K562 (cell line): ENCODE data around the gene RPRD1B. TPM values are rescaled to one million over a fixed set of nuclear protein-coding genes. Genes with fewer than 3 reads are reported as not detected.
A peak's percentile ranks its signal among the peaks of the same experiment; 100 is the strongest.

Experiments
- BRCA1 ChIP-seq, 2 experiments: fragments of 450-650 bp in 1 of 2; sonication (generic) in 1 of 2; formaldehyde crosslinking in 1 of 2; IDR thresholded peaks; 2 replicates each; pipeline versions ENCODE4 v1.5.0 to v1.6.1; 2017 to 2020; ENCODE audit warnings: mild to moderate bottlenecking in 1 of 2, missing genetic modification reagents in 1 of 2
- DACH1 ChIP-seq: fragments of 450-650 bp; IDR thresholded peaks from 2 replicates; pipeline ENCODE4 v1.6.1; 2018; ENCODE audit not compliant: partially characterized antibody
- HDAC3 ChIP-seq: fragments of 450-650 bp; IDR thresholded peaks from 2 replicates; pipeline ENCODE4 v1.6.1; 2018; ENCODE audit warnings: borderline replicate concordance, mild to moderate bottlenecking, moderate library complexity; ENCODE audit not compliant: partially characterized antibody
- POLR3G ChIP-seq: IDR thresholded peaks from 2 replicates; pipeline ENCODE4 v1.6.1; 2011; ENCODE audit not compliant: insufficient read length, insufficient replicate concordance; ENCODE audit errors: extremely low read depth
- polyA plus RNA-seq, 8 experiments: library from polyadenylated mRNA; depleted of rRNA in 4 of 8; stranded (reverse) in 5 of 8; unstranded in 3 of 8; fragments of >200 nt; fragmentation: Nextera tagmentation in 2 of 8; fragmentation: Illumina TruSeq in 1 of 8; extraction: Ambion mirVana in 2 of 8; extraction: Trizol in 1 of 8; gene quantifications; 2 replicates each; pipeline versions ENCODE4 v1.2.1 to v1.2.3, GENCODE V29; 2011 to 2014; ENCODE audit warnings: inconsistent platforms in 1 of 8, missing spikeins in 1 of 8
- total RNA-seq, 7 experiments: library from RNA; depleted of rRNA in 6 of 7; stranded (reverse); fragments of >200 nt in 6 of 7; fragmentation: Illumina TruSeq in 2 of 7; extraction: Trizol in 2 of 7; gene quantifications; 2 replicates each; pipeline versions ENCODE4 v1.2.1 to v1.2.3, GENCODE V29; 2011 to 2021; ENCODE audit warnings: low replicate concordance in 1 of 7
- TF ChIP-seq, protein P1 (sequence below): fragments of 450-650 bp; IDR thresholded peaks from 2 replicates; pipeline ENCODE4 v1.6.1; 2016; ENCODE audit warnings: mild to moderate bottlenecking, moderate library complexity
- TF ChIP-seq, protein P2 (sequence below): sonication (generic); formaldehyde crosslinking; IDR thresholded peaks from 2 replicates; pipeline ENCODE4 v1.8.0; 2022; ENCODE audit warnings: mild to moderate bottlenecking, missing genetic modification reagents
- TF ChIP-seq, protein P3 (sequence below), 3 experiments: IDR thresholded peaks in 2 of 3; conservative IDR thresholded peaks in 1 of 3; 2 replicates each; pipeline ENCODE4 v1.5.1; 2011 to 2012; ENCODE audit warnings: low read length in 3 of 3, mild to moderate bottlenecking in 3 of 3, control low read depth in 2 of 3, improper control_type of control experiment in 1 of 3, inconsistent platforms in 1 of 3, low read depth in 1 of 3, mixed read lengths in 1 of 3, moderate library complexity in 1 of 3; ENCODE audit not compliant: insufficient read depth in 2 of 3

RPRD1B gene
- total and polyA plus RNA-seq, 9 of the 15 experiments (the other 6 are each of a cell fraction or from before 2014, with no cell fraction given): 5.5 to 43.0 (median 24.4) TPM

DNA sequence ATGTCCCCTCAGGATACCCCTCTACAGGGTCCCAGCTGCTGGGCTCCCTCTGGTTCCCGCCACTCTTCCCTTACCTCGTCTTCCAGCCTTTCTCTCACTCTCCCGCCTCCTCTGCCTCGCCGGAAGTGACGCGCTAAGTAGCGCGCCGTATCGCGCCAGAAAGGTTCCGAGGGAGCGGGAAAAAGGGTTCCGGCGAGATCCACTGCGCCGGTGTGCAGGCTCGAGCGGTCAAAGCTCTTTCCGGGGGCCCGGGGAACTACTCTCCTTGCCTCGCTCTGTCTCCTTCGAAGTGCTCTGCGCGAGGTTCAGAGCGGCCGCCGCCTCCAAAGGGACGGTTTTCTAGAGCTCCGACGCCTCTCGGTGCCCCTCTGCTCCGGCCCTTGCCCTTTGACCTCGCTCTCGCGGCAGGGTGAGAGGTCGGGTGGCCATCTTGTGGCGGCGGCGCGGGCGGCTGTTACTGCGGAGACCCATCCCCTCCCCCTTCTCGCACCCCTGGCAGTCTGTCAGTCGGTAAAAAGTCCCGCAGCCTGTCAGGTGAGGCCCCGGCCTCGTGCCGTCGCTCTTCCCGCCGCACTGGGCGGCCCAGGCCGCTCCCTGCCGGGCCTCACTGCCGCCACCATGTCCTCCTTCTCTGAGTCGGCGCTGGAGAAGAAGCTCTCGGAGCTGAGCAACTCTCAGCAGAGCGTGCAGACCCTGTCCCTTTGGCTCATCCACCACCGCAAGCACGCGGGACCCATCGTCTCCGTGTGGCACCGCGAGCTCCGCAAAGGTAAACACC lies at the start of gene RPRD1B, which contains the start of gene TTI1 (continued):
- TF ChIP-seq, protein P1, sequence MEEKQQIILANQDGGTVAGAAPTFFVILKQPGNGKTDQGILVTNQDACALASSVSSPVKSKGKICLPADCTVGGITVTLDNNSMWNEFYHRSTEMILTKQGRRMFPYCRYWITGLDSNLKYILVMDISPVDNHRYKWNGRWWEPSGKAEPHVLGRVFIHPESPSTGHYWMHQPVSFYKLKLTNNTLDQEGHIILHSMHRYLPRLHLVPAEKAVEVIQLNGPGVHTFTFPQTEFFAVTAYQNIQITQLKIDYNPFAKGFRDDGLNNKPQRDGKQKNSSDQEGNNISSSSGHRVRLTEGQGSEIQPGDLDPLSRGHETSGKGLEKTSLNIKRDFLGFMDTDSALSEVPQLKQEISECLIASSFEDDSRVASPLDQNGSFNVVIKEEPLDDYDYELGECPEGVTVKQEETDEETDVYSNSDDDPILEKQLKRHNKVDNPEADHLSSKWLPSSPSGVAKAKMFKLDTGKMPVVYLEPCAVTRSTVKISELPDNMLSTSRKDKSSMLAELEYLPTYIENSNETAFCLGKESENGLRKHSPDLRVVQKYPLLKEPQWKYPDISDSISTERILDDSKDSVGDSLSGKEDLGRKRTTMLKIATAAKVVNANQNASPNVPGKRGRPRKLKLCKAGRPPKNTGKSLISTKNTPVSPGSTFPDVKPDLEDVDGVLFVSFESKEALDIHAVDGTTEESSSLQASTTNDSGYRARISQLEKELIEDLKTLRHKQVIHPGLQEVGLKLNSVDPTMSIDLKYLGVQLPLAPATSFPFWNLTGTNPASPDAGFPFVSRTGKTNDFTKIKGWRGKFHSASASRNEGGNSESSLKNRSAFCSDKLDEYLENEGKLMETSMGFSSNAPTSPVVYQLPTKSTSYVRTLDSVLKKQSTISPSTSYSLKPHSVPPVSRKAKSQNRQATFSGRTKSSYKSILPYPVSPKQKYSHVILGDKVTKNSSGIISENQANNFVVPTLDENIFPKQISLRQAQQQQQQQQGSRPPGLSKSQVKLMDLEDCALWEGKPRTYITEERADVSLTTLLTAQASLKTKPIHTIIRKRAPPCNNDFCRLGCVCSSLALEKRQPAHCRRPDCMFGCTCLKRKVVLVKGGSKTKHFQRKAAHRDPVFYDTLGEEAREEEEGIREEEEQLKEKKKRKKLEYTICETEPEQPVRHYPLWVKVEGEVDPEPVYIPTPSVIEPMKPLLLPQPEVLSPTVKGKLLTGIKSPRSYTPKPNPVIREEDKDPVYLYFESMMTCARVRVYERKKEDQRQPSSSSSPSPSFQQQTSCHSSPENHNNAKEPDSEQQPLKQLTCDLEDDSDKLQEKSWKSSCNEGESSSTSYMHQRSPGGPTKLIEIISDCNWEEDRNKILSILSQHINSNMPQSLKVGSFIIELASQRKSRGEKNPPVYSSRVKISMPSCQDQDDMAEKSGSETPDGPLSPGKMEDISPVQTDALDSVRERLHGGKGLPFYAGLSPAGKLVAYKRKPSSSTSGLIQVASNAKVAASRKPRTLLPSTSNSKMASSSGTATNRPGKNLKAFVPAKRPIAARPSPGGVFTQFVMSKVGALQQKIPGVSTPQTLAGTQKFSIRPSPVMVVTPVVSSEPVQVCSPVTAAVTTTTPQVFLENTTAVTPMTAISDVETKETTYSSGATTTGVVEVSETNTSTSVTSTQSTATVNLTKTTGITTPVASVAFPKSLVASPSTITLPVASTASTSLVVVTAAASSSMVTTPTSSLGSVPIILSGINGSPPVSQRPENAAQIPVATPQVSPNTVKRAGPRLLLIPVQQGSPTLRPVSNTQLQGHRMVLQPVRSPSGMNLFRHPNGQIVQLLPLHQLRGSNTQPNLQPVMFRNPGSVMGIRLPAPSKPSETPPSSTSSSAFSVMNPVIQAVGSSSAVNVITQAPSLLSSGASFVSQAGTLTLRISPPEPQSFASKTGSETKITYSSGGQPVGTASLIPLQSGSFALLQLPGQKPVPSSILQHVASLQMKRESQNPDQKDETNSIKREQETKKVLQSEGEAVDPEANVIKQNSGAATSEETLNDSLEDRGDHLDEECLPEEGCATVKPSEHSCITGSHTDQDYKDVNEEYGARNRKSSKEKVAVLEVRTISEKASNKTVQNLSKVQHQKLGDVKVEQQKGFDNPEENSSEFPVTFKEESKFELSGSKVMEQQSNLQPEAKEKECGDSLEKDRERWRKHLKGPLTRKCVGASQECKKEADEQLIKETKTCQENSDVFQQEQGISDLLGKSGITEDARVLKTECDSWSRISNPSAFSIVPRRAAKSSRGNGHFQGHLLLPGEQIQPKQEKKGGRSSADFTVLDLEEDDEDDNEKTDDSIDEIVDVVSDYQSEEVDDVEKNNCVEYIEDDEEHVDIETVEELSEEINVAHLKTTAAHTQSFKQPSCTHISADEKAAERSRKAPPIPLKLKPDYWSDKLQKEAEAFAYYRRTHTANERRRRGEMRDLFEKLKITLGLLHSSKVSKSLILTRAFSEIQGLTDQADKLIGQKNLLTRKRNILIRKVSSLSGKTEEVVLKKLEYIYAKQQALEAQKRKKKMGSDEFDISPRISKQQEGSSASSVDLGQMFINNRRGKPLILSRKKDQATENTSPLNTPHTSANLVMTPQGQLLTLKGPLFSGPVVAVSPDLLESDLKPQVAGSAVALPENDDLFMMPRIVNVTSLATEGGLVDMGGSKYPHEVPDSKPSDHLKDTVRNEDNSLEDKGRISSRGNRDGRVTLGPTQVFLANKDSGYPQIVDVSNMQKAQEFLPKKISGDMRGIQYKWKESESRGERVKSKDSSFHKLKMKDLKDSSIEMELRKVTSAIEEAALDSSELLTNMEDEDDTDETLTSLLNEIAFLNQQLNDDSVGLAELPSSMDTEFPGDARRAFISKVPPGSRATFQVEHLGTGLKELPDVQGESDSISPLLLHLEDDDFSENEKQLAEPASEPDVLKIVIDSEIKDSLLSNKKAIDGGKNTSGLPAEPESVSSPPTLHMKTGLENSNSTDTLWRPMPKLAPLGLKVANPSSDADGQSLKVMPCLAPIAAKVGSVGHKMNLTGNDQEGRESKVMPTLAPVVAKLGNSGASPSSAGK: peak; percentile 92
- TF ChIP-seq HDAC3: no peak
- no peak for TF ChIP-seq POLR3G
- TF ChIP-seq, protein P2, sequence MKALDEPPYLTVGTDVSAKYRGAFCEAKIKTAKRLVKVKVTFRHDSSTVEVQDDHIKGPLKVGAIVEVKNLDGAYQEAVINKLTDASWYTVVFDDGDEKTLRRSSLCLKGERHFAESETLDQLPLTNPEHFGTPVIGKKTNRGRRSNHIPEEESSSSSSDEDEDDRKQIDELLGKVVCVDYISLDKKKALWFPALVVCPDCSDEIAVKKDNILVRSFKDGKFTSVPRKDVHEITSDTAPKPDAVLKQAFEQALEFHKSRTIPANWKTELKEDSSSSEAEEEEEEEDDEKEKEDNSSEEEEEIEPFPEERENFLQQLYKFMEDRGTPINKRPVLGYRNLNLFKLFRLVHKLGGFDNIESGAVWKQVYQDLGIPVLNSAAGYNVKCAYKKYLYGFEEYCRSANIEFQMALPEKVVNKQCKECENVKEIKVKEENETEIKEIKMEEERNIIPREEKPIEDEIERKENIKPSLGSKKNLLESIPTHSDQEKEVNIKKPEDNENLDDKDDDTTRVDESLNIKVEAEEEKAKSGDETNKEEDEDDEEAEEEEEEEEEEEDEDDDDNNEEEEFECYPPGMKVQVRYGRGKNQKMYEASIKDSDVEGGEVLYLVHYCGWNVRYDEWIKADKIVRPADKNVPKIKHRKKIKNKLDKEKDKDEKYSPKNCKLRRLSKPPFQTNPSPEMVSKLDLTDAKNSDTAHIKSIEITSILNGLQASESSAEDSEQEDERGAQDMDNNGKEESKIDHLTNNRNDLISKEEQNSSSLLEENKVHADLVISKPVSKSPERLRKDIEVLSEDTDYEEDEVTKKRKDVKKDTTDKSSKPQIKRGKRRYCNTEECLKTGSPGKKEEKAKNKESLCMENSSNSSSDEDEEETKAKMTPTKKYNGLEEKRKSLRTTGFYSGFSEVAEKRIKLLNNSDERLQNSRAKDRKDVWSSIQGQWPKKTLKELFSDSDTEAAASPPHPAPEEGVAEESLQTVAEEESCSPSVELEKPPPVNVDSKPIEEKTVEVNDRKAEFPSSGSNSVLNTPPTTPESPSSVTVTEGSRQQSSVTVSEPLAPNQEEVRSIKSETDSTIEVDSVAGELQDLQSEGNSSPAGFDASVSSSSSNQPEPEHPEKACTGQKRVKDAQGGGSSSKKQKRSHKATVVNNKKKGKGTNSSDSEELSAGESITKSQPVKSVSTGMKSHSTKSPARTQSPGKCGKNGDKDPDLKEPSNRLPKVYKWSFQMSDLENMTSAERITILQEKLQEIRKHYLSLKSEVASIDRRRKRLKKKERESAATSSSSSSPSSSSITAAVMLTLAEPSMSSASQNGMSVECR: peak; percentile 76
- TF ChIP-seq, protein P3, sequence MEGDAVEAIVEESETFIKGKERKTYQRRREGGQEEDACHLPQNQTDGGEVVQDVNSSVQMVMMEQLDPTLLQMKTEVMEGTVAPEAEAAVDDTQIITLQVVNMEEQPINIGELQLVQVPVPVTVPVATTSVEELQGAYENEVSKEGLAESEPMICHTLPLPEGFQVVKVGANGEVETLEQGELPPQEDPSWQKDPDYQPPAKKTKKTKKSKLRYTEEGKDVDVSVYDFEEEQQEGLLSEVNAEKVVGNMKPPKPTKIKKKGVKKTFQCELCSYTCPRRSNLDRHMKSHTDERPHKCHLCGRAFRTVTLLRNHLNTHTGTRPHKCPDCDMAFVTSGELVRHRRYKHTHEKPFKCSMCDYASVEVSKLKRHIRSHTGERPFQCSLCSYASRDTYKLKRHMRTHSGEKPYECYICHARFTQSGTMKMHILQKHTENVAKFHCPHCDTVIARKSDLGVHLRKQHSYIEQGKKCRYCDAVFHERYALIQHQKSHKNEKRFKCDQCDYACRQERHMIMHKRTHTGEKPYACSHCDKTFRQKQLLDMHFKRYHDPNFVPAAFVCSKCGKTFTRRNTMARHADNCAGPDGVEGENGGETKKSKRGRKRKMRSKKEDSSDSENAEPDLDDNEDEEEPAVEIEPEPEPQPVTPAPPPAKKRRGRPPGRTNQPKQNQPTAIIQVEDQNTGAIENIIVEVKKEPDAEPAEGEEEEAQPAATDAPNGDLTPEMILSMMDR (IDR thresholded peaks at IDR 0.05 in 2 of 3, conservative IDR thresholded peaks at IDR 0.05 in 1 of 3; ENCODE audit: insufficient read depth in 2 of 3, low read depth in 1 of 3, low read length in 3 of 3): 0 out of 6 replicates have a peak, but pooled peaks of 1 of the 3 experiments have one; percentile 5
- TF ChIP-seq DACH1: no peak
- no peak for TF ChIP-seq BRCA1 (IDR thresholded peaks at IDR 0.05)
- TF ChIP-seq BRCA1 (CRISPR knock-in tag; IDR thresholded peaks at IDR 0.05): no peak
